Measurements from ENCODE around the gene MAP1LC3B.

DNA sequence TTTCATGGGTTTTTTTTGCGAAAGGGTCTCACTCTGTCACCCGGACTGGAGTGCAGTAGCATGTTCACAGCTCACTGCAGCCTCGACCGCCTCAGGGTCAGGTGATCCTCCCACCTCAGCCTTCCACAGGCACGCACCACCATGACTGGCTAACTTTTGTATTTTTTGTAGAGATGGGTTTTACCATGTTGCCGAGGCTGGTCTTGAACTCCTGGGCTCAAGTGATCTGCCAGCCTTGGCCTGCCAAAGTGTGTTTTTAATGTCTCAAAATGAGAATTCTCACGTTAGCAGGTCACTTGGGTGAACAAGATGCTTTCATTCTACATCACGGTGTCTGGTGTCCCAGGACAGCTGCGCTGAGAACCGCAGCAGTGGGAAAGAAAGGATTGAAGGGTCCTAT is 11.7 kb upstream of the MAP1LC3B start:
- TF ChIP-seq, protein P1, sequence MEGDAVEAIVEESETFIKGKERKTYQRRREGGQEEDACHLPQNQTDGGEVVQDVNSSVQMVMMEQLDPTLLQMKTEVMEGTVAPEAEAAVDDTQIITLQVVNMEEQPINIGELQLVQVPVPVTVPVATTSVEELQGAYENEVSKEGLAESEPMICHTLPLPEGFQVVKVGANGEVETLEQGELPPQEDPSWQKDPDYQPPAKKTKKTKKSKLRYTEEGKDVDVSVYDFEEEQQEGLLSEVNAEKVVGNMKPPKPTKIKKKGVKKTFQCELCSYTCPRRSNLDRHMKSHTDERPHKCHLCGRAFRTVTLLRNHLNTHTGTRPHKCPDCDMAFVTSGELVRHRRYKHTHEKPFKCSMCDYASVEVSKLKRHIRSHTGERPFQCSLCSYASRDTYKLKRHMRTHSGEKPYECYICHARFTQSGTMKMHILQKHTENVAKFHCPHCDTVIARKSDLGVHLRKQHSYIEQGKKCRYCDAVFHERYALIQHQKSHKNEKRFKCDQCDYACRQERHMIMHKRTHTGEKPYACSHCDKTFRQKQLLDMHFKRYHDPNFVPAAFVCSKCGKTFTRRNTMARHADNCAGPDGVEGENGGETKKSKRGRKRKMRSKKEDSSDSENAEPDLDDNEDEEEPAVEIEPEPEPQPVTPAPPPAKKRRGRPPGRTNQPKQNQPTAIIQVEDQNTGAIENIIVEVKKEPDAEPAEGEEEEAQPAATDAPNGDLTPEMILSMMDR (conservative IDR thresholded peaks at IDR 0.05; ENCODE audit: low read depth, low read length): no peak
- TF ChIP-seq EZH2 (IDR thresholded peaks at IDR 0.05; ENCODE audit: borderline replicate concordance, low read depth, low read length, poor library complexity, severe bottlenecking): no peak

Data from A673 (cell line).